GM21529 (cell line): ENCODE measurements around the gene CLCN7.

Source experiments
- ATAC-seq: cut with Tn5 transposase; IDR thresholded peaks from one replicate; pipeline ENCODE4 v1.9.1; 2021; ENCODE audit not compliant: unreplicated experiment

The CLCN7 gene

GRCh38 chr16:1407753-1408152 lies 67.1 kb downstream of the CLCN7 start:
- no peak for ATAC-seq

GRCh38 chr16:1403733-1404132 lies 71.1 kb downstream of the CLCN7 start:
- no peak for ATAC-seq

GRCh38 chr16:1403036-1403435 lies 71.8 kb downstream of the CLCN7 start:
- no peak for ATAC-seq

- ATAC-seq = no peak
Measured at GRCh38 chr16:1401758-1402154, 73.1 kb downstream of the CLCN7 start.

GRCh38 chr16:1401061-1401757 lies 73.6 kb downstream of the CLCN7 start:
- ATAC-seq = no peak

GRCh38 chr16:1398826-1399581 lies 75.8 kb downstream of the CLCN7 start:
- no peak for ATAC-seq

- ATAC-seq = no peak
Measured at GRCh38 chr16:1398351-1398750, 76.5 kb downstream of the CLCN7 start.

GRCh38 chr16:1397779-1398178 lies 77.0 kb downstream of the CLCN7 start:
- ATAC-seq = no peak

GRCh38 chr16:1395444-1396031 lies 79.3 kb downstream of the CLCN7 start:
- no peak for ATAC-seq
